WTC11 (cell line): ENCODE results near the gene RAC2.

Source experiments
- ATF1 ChIP-seq: sonication (generic); formaldehyde crosslinking; IDR thresholded peaks from 2 replicates; pipeline ENCODE4 v1.8.1; 2023; ENCODE audit warnings: mild to moderate bottlenecking, moderate library complexity, missing genetic modification reagents
- CTCF ChIP-seq: fragments of 200-600 bp; IDR thresholded peaks from 2 replicates; pipeline ENCODE4 v1.8.0; 2022; ENCODE audit warnings: antibody characterized with exemption
- E2F4 ChIP-seq: sonication (generic); formaldehyde crosslinking; IDR thresholded peaks from 2 replicates; pipeline ENCODE4 v1.8.1; 2022; ENCODE audit warnings: low read depth, mild to moderate bottlenecking, moderate library complexity, missing genetic modification reagents, borderline replicate concordance
- ESRRA ChIP-seq: sonication (generic); formaldehyde crosslinking; IDR thresholded peaks from 2 replicates; pipeline ENCODE4 v1.8.1; 2022; ENCODE audit warnings: mild to moderate bottlenecking, missing genetic modification reagents, borderline replicate concordance
- OVOL2 ChIP-seq: fragments of 250-450 bp; sonication (Bioruptor Pico); IDR thresholded peaks from 2 replicates; pipeline ENCODE4 v1.9.0; 2021; ENCODE audit warnings: mild to moderate bottlenecking, borderline replicate concordance

GRCh38 chr22:37279331-37280181 lies 35.5 kb upstream of the RAC2 start:
- TF ChIP-seq CTCF, result no peak
- TF ChIP-seq OVOL2 (CRISPR knock-in tag), result no peak
- no peak for TF ChIP-seq ATF1 (CRISPR knock-in tag)
- TF ChIP-seq E2F4, result no peak
- no peak for TF ChIP-seq ESRRA (CRISPR knock-in tag)
